RPMI8226 (cell line): ENCODE data around the gene PALM2AKAP2.
"Not testable (repeated sequence)": the region's sequence is repeated elsewhere in the genome, so short reads cannot be mapped to it uniquely, and the experiment has no call there.

Source experiments
- DNase-seq: peaks from one replicate; pipeline ENCODE4 v3.0.0-alpha.2; 2015

The PALM2AKAP2 gene

GRCh38 chr9:109811876-109812275 is 31.9 kb downstream of the PALM2AKAP2 start:
- no peak for DNase-seq

GRCh38 chr9:109812331-109812730 is 32.3 kb downstream of the PALM2AKAP2 start:
- DNase-seq, result no peak

- no peak for DNase-seq
Measured at GRCh38 chr9:109812818-109813281, 32.9 kb downstream of the PALM2AKAP2 start.

GRCh38 chr9:109813303-109813702 is 33.3 kb downstream of the PALM2AKAP2 start:
- DNase-seq, result no peak

GRCh38 chr9:109813829-109814228 is 33.8 kb downstream of the PALM2AKAP2 start:
- no peak for DNase-seq

GRCh38 chr9:109815366-109815947 is 35.5 kb downstream of the PALM2AKAP2 start:
- no peak for DNase-seq

GRCh38 chr9:109816490-109816889 is 36.5 kb downstream of the PALM2AKAP2 start:
- DNase-seq, result no peak

GRCh38 chr9:109817146-109817845 is 37.3 kb downstream of the PALM2AKAP2 start:
- DNase-seq, result no peak

- DNase-seq, result peak; percentile 76
Measured at GRCh38 chr9:109817846-109818472, 38.0 kb downstream of the PALM2AKAP2 start.

- no peak for DNase-seq
Measured at GRCh38 chr9:109821711-109822110, 41.7 kb downstream of the PALM2AKAP2 start.

GRCh38 chr9:109825383-109825782 is 45.4 kb downstream of the PALM2AKAP2 start:
- not testable (repeated sequence) for DNase-seq

GRCh38 chr9:109826559-109826958 is 46.6 kb downstream of the PALM2AKAP2 start:
- no peak for DNase-seq

- DNase-seq, result no peak
Measured at GRCh38 chr9:109828254-109828653, 48.3 kb downstream of the PALM2AKAP2 start.
